Measurements from ENCODE around the gene AGMO.

AGMO gene

GRCh38 chr7:15567036-15567435 lies 5.2 kb upstream of the AGMO start:
- peak; percentile 69 for DNase-seq (ENCODE audit: low read depth)
- H3K4me3 ChIP-seq (ENCODE audit: low read length), result no peak overlapping the region
- no peak for TF ChIP-seq CTCF (IDR thresholded peaks at IDR 0.05; ENCODE audit: insufficient read depth, low read depth, low read length, missing control alignments)

GRCh38 chr7:15566476-15566875 lies 4.7 kb upstream of the AGMO start:
- DNase-seq (ENCODE audit: low read depth), result no peak
- TF ChIP-seq CTCF (IDR thresholded peaks at IDR 0.05; ENCODE audit: insufficient read depth, low read depth, low read length, missing control alignments), result no peak
- no peak overlapping the region for H3K4me3 ChIP-seq (ENCODE audit: low read length)

DNA sequence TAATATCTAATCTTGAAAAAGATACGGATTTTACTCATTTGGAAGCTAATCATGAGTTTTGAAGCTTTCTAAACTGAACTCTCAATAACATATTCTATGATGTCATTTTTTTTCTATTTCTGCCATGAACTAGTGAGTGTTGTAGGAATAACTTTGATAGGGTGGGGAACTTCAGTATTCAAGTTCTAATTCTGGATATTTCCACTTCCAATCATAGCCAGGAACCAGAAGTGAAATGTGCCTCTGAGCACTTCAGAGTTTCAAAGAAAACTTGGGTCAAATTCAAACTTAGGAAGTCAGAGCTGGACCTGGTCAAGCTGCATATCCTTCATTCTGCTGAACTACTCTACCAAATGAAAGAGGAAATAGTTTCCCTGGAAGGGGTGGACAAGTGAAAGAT lies 847 bp downstream of the AGMO start:
- no peak for DNase-seq (ENCODE audit: low read depth)
- no peak overlapping the region for H3K4me3 ChIP-seq (ENCODE audit: low read length)

GRCh38 chr7:15559416-15559928 lies 2.3 kb downstream of the AGMO start:
- no peak overlapping the region for H3K4me3 ChIP-seq (ENCODE audit: low read length)
- DNase-seq (ENCODE audit: low read depth), result no peak
- TF ChIP-seq CTCF (IDR thresholded peaks at IDR 0.05; ENCODE audit: insufficient read depth, low read depth, low read length, missing control alignments), result no peak

More for the DNA sequence above, 847 bp downstream of the AGMO start:
- no peak for TF ChIP-seq CTCF (IDR thresholded peaks at IDR 0.05; ENCODE audit: insufficient read depth, low read depth, low read length, missing control alignments)

DNA sequence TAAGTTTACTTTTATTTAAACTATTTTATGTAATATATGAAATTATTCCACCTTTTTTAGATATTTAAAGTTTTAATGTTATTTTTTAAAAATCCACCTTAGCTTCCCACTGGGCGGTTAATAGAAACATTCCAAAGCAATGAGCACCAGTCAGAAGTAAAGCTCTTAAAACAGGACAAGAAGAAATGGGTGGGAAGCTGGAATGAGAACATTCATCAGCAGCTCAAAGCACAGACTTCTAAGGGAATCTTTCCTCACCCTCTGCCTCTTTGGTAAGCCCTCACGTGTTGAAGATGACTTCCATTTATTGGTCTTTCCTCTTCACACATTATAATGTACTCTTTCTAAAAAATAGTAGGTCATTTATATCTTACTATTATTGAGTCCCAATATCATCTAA lies 3.1 kb downstream of the AGMO start:
- no peak overlapping the region for H3K4me3 ChIP-seq (ENCODE audit: low read length)
- TF ChIP-seq CTCF (IDR thresholded peaks at IDR 0.05; ENCODE audit: insufficient read depth, low read depth, low read length, missing control alignments), result no peak
- peak; percentile 70 for DNase-seq (ENCODE audit: low read depth)

DNA sequence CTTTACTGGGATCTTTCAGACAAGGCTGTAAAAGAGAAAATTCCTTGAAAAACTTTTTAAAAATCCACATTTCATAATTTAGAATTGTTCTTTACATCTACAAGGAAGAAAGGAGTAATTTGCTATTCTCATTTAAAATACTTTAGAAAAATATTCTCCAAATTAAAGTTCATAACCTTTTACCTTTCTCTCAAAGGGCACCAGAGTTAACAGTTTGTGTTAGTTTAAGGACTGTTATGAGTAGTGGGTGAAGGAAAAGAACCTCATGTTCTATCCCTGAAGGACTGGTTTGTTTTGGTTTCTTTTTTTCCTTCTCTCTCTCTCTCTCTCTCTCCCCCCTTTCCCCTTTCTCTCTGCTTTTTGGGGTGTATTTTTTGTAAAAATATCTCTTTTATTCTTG lies 4.1 kb downstream of the AGMO start:
- no peak for DNase-seq (ENCODE audit: low read depth)
- no peak for TF ChIP-seq CTCF (IDR thresholded peaks at IDR 0.05; ENCODE audit: insufficient read depth, low read depth, low read length, missing control alignments)
- H3K4me3 ChIP-seq (ENCODE audit: low read length), result no peak overlapping the region

- no peak for TF ChIP-seq CTCF (IDR thresholded peaks at IDR 0.05; ENCODE audit: insufficient read depth, low read depth, low read length, missing control alignments)
- no peak overlapping the region for H3K4me3 ChIP-seq (ENCODE audit: low read length)
- no peak for DNase-seq (ENCODE audit: low read depth)
Measured at GRCh38 chr7:15557186-15557585, 4.6 kb downstream of the AGMO start.

Data from epithelial cell of esophagus (primary cell).